HUES64 (cell line): ENCODE data around the gene TACR2.

ENCODE experiments used
- H3K27ac ChIP-seq: 2 replicates; pipeline ENCODE4 v1.7.0; 2013; ENCODE audit warnings: low read depth, low read length, inconsistent platforms
- H3K27me3 ChIP-seq: 2 replicates; pipeline ENCODE4 v1.6.1; 2013; ENCODE audit warnings: mild to moderate bottlenecking, low read length; ENCODE audit not compliant: insufficient read depth
- H3K36me3 ChIP-seq: 2 replicates; pipeline ENCODE4 v1.6.1; 2013; ENCODE audit warnings: mild to moderate bottlenecking, low read length; ENCODE audit not compliant: insufficient read depth
- H3K4me1 ChIP-seq: 2 replicates; pipeline ENCODE4 v1.6.1; 2013; ENCODE audit warnings: mild to moderate bottlenecking, low read length, moderate library complexity; ENCODE audit not compliant: insufficient read depth
- H3K4me3 ChIP-seq: 2 replicates; pipeline ENCODE4 v1.5.1; 2013; ENCODE audit warnings: mild to moderate bottlenecking, low read length, moderate library complexity
- H3K9ac ChIP-seq: 2 replicates; pipeline ENCODE4 v1.6.1; 2013; ENCODE audit warnings: mild to moderate bottlenecking, low read depth, low read length
- H3K9me3 ChIP-seq: 2 replicates; pipeline ENCODE4 v1.6.1; 2013; ENCODE audit warnings: low read depth, low read length; ENCODE audit not compliant: insufficient read depth
- WGBS: fragments of 150-250, 120-280 bp; methylation state at CpG from one replicate; pipeline ENCODE4 v1.1.7; 2013; ENCODE audit warnings: missing lambda C conversion rate; 5-methylcytosine and 5-hydroxymethylcytosine counted together

TACR2 gene

DNA sequence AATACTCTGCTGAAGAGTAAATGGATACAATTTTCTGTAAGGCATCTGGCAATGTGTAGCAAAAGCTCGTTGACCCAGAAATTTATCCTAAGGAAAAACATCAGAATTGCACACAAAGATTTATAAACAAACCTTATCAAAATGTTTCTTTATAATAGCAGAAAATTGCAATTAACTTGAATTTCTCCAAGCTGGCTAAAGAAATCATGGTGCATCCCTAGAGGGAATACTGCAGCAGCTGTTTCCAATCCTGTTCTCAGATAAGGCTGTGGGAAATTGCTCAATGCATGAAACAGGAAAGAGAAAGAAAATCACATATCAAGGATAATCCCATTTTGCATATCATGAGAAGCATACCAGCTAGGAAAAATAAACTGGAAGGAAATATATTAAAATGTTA, 18.7 kb downstream of the TACR2 start:
- Histone ChIP-seq H3K36me3 (peaks cover 85% of the 10 kb centered on the region), H3K27me3 (no peaks in the 10 kb centered on the region), H3K9ac (no peak overlapping the region), H3K4me1 (no peaks in the 10 kb centered on the region), H3K9me3 (no peaks in the 10 kb centered on the region), H3K4me3 (no peak overlapping the region), H3K27ac (no peak overlapping the region)
- WGBS = 100% methylated on average over 1 of the region's 1 CpG

DNA sequence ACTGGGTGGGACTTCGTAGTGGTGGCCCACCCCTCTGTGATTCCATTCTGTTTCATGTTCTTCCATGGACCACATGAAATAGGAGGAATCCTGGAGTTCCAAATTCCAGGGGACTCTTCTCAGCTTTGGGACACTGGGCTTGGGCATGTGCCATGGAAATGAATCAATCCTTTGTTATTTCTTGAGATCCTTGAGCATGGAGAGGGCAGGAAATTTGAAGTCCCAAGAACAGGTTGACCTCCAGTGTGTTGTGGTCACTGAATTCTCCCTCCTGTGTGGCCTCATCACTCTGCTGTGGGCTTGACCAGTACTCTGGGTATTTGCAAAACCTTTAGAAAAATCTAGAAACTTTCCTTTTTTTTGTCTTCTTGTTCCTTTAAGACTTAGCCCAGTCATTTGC, 22.7 kb downstream of the TACR2 start:
- Histone ChIP-seq H3K4me1 (peaks cover 22% of the 10 kb centered on the region), H3K27ac (no peak overlapping the region)
- 91% methylated on average over 1 of the region's 1 CpG for WGBS

DNA sequence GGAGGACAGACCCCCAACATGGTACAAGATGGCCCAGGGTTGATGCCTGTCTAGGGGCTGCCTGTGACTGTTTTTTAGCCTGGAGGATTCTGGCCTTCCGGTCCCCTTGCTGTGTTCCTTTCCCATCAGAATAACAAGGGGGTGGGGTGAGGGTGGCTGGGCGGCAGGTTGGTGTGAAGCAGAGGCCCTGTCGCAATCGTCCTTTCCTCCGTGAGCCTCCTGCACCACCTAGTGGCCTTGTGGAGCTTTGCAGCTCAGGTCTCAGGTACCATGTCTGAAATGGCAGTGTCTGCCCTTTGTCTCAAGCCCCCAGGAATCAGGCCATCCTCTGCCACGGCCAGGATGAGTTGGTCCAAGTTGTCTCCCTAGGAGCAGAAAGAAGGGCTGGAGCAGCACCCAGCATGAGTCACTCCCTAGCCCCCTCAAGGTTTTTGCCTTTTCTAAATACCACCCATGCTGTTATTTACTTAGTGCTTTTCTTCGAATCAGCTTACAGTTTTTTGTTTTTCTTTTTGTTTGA, 24.2 kb downstream of the TACR2 start:
- H3K9ac ChIP-seq = no peak overlapping the region
- H3K4me1 ChIP-seq = peaks cover 22% of the 10 kb centered on the region
- peaks cover 77% of the 10 kb centered on the region for H3K36me3 ChIP-seq
- H3K9me3 ChIP-seq = no peaks in the 10 kb centered on the region
- H3K27me3 ChIP-seq = no peaks in the 10 kb centered on the region
- H3K4me3 ChIP-seq = no peak overlapping the region
- WGBS = 8% methylated on average over 5 of the region's 7 CpGs
- H3K27ac ChIP-seq = peak overlapping the region; percentile 50; the same call in 1 of the 2 replicates

More for the DNA sequence above, 22.7 kb downstream of the TACR2 start:
- Histone ChIP-seq H3K9me3 (no peaks in the 10 kb centered on the region), H3K4me3 (no peak overlapping the region), H3K36me3 (peaks cover 77% of the 10 kb centered on the region), H3K27me3 (no peaks in the 10 kb centered on the region), H3K9ac (no peak overlapping the region)

DNA sequence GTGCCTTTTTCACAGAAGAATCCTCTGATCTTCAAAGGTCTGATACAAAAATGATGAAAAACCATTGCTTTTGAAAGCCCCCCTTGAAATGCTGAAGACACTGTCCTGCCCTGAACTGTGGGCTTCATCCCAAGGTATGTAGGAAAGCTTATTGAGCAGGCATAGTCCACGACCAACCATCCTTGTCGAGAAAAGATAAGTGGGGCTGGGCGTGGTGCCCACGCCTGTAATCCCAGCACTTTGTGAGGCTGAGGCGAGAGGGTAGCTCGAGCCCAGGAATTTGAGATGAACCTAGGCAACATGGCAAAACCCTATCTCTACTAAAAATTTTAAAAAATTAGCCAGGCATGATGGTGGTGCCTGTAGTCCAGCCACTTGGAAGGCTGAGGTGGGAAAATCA, 25.6 kb downstream of the TACR2 start:
- 95% methylated on average over 6 of the region's 6 CpGs for WGBS
- H3K4me1 ChIP-seq = peaks cover 22% of the 10 kb centered on the region
- H3K4me3 ChIP-seq = no peak overlapping the region
- H3K9me3 ChIP-seq = no peaks in the 10 kb centered on the region
- no peaks in the 10 kb centered on the region for H3K27me3 ChIP-seq
- peaks cover 77% of the 10 kb centered on the region for H3K36me3 ChIP-seq
- no peak overlapping the region for H3K27ac ChIP-seq
- no peak overlapping the region for H3K9ac ChIP-seq

DNA sequence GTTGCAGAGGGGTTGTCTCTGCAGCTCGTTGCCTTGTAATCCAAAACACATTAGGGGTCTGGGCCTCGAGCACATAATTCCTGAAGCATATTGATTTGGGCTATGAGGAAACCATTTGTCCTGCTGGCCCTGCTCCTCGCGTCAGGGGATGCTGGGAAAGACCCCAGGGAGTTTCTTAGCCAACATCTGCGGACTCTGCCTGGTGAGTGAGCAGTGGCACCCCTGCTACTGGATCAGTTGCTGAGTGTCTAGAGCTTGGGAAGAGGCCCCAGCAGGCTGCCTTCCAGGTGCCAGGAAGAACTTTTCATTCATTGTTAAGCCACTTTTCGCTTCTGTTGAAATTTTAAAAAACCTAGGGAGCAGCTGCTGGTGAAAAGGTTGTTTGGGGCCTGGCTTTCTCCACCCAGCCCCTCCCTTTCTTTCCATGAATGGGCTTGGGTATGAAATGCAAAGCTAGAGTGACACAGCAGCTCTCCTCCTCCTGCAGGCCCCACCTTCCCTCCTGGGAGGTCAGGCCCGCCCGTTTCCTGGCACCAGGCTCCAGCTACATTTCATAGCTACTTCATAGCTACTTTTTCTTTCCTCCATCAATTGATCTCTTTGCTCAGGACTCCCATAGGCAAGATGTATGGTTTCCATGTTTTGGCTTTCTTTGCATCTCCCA, 26.8 kb downstream of the TACR2 start:
- peak overlapping the region; percentile 94 for H3K27ac ChIP-seq
- 0 out of 2 replicates have a peak overlapping the region, but pooled peaks have one; percentile 29 for H3K9ac ChIP-seq
- no peaks in the 10 kb centered on the region for H3K27me3 ChIP-seq
- 33% methylated on average over 8 of the region's 8 CpGs for WGBS
- peaks cover 78% of the 10 kb centered on the region for H3K36me3 ChIP-seq
- H3K4me1 ChIP-seq = peaks cover 22% of the 10 kb centered on the region
- no peak overlapping the region for H3K4me3 ChIP-seq
- no peaks in the 10 kb centered on the region for H3K9me3 ChIP-seq

DNA sequence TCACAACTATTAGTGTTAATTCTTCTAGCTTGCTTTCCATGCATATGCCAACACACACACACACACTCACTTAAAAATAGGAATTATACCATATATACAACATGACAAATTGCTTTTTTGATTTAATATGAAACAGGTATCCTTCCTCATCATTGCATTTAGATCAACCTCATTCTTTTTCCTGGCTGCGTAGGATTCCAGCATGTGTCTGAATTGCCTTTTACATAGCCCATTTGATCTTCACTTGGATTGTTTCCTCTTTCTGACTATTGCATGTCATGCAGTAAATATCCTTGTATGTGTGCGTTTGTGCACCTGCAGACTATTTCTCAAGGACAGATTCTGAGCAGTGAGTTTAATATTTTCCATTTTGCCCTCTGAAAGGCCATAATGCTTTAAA, 28.2 kb downstream of the TACR2 start:
- no peak overlapping the region for H3K27ac ChIP-seq
- H3K27me3 ChIP-seq = no peaks in the 10 kb centered on the region
- WGBS = 93% methylated on average over 2 of the region's 2 CpGs
- no peaks in the 10 kb centered on the region for H3K9me3 ChIP-seq
- H3K9ac ChIP-seq = no peak overlapping the region
- peaks cover 78% of the 10 kb centered on the region for H3K36me3 ChIP-seq
- H3K4me1 ChIP-seq = peaks cover 22% of the 10 kb centered on the region
- no peak overlapping the region for H3K4me3 ChIP-seq

DNA sequence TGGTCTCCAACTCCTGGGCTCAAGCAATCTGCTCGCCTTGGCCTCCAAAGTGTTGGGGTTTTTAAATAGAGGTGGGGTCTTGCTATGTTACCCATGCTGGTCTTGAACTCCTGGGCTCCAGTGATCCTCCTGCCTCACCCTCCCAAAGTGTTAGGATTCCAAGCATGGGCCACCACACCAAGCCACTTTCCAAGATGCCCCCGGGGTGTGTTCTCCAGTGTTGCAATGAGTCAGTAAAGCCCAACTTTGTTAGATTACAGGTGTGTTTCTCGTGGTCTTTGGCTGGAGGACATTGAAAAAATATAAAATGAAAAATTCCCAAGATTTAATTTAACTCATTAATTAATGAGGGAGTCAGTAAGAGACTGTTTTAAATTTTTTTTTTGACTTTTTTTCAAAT, 29.2 kb downstream of the TACR2 start:
- Histone ChIP-seq H3K4me1 (peaks cover 22% of the 10 kb centered on the region), H3K27ac (no peak overlapping the region), H3K9ac (no peak overlapping the region), H3K4me3 (no peak overlapping the region), H3K27me3 (no peaks in the 10 kb centered on the region), H3K36me3 (peaks cover 87% of the 10 kb centered on the region), H3K9me3 (no peaks in the 10 kb centered on the region)
- 90% methylated on average over 3 of the region's 3 CpGs for WGBS

DNA sequence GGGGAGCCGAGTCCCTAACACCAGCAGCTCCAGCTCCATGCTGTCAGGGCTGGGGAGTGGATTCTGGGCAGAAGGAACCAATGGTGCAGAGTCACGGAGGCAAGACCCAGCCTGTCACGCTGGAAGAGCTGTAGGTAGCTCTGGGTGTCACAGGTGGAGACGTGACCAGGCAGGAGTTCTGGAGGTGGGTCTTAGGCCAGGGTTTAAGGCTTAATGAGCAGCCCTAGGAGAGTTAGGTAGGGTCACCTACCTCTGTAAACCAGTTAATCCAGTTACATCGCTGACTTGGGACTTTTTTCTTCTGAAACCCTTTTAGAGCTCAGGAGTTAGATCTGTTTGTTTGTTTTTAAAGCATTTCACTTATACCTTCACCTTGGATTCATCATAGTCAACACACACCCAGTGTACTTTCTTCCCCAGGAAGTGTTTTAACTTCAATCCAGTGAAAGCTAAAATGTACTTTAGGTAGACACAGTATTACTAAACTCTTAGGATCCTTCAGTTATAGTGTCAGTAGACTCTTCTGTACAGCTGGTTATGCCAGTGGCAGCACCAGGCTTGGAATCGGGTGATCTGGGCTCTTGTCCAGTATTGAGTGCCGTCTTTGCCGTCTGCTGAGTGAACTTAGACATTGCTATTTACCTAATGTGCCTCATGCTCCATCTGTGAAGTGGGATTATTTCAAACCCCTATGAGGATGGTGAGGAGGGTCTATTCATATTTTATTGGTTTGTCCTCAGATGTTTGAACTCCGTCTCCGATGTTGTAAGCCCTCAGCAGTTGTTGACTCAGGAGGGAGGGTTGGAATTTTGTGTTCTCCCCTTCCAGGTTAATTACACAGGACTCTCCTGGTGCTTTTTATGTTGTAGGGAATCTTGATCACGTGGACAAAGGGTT, 31.0 kb downstream of the TACR2 start:
- H3K9me3 ChIP-seq = no peaks in the 10 kb centered on the region
- peaks cover 16% of the 10 kb centered on the region for H3K4me1 ChIP-seq
- H3K27ac ChIP-seq = no peak overlapping the region
- no peak overlapping the region for H3K9ac ChIP-seq
- no peak overlapping the region for H3K4me3 ChIP-seq
- no peaks in the 10 kb centered on the region for H3K27me3 ChIP-seq
- peaks cover 87% of the 10 kb centered on the region for H3K36me3 ChIP-seq
- WGBS = 95% methylated on average over 11 of the region's 11 CpGs

DNA sequence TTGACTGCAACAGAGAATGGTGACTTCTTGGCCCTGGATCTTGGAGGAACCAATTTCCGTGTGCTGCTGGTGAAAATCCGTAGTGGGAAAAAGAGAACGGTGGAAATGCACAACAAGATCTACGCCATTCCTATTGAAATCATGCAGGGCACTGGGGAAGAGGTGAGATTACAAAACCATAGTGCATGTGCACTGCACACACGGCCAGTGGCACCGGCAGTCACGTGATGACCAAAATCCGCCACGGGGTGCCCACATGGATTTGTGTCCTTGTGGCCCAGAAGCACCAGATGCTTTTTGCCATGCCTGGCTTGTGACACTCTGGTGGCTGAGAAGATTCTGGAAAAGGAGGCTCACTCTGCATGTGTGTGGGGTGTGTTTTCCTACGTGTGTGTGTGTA, 32.4 kb downstream of the TACR2 start:
- H3K4me3 ChIP-seq = no peak overlapping the region
- H3K27me3 ChIP-seq = no peaks in the 10 kb centered on the region
- H3K9me3 ChIP-seq = no peaks in the 10 kb centered on the region
- 94% methylated on average over 10 of the region's 10 CpGs for WGBS
- no peak overlapping the region for H3K27ac ChIP-seq
- 0 out of 2 replicates have a peak, but pooled peaks cover 3% of the 10 kb centered on the region for H3K4me1 ChIP-seq
- H3K9ac ChIP-seq = no peak overlapping the region
- peaks cover 91% of the 10 kb centered on the region for H3K36me3 ChIP-seq

DNA sequence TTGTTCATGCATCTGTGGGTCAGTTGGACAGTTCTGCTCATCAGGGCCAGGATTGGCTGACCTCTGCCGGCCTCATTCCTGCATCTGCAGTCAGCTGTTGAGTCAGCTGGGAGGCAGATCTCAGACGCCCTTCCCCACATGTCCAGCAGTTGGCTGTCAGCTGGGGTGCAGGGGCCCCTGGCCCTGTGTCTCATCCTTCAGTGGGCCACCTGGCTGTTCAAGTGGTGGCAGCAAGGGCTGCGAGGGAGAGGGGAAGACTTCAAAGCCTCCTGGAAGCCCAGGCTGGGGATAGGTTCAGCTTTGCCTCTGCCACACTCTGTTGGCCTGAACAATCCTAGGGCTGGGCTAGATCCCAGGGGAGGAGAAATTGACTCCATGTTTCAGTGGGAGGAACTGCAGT, 33.2 kb downstream of the TACR2 start:
- Histone ChIP-seq H3K9ac (no peak overlapping the region), H3K36me3 (peaks cover 91% of the 10 kb centered on the region), H3K4me1 (no peaks in the 10 kb centered on the region), H3K9me3 (no peaks in the 10 kb centered on the region), H3K27me3 (no peaks in the 10 kb centered on the region), H3K27ac (no peak overlapping the region), H3K4me3 (no peak overlapping the region)
- 86% methylated on average over 3 of the region's 3 CpGs for whole genome bisulfite sequencing

DNA sequence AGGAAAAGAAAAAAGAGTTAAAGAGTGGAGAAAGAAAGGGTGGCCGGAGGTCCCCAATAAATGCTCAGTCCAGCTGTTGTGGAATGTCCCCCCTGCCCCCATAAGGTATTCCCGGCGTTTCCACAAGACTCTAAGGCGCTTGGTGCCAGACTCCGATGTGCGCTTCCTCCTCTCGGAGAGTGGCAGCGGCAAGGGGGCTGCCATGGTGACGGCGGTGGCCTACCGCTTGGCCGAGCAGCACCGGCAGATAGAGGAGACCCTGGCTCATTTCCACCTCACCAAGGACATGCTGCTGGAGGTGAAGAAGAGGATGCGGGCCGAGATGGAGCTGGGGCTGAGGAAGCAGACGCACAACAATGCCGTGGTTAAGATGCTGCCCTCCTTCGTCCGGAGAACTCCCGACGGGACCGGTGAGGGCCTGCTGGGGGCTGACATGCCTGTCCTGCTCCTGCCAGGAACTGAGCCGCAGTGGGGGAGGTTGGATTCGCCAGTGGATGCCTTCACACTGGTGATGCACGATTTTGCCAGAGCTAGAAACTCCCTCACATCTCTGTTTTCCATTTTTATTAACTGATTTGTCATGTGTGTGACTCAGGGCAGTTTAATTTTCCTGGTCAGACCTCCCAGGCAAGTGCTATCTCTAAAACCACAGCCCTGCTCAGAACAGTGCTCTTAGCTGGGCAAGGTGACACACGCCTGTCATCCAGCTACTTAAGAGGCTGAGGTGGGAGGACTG, 34.2 kb downstream of the TACR2 start:
- H3K9ac ChIP-seq = no peak overlapping the region
- no peak overlapping the region for H3K27ac ChIP-seq
- 93% methylated on average over 26 of the region's 26 CpGs for WGBS
- peaks cover 91% of the 10 kb centered on the region for H3K36me3 ChIP-seq
- no peaks in the 10 kb centered on the region for H3K27me3 ChIP-seq
- H3K9me3 ChIP-seq = no peaks in the 10 kb centered on the region
- H3K4me3 ChIP-seq = no peak overlapping the region
- no peaks in the 10 kb centered on the region for H3K4me1 ChIP-seq
